K562 (cell line): Measurements from ENCODE around the gene MED29. TPM values are rescaled to one million over a fixed set of nuclear protein-coding genes. Genes with fewer than 3 reads are reported as not detected.

Experiments used
- BRF1 ChIP-seq: IDR thresholded peaks from 3 replicates; pipeline ENCODE4 v1.6.1; 2011; ENCODE audit warnings: borderline replicate concordance, mild to moderate bottlenecking; ENCODE audit not compliant: insufficient read length; ENCODE audit errors: extremely low read depth
- FOXA3 ChIP-seq, 2 experiments: fragments of 450-650 bp in 1 of 2; sonication (generic) in 1 of 2; formaldehyde crosslinking; IDR thresholded peaks in 1 of 2; conservative IDR thresholded peaks in 1 of 2; 2 replicates each; pipeline versions ENCODE4 v1.4.0 to v1.8.0; 2020 to 2022; ENCODE audit warnings: mild to moderate bottlenecking in 2 of 2, missing genetic modification reagents in 1 of 2
- ILK ChIP-seq: fragments of 450-650 bp; IDR thresholded peaks from 2 replicates; pipeline ENCODE4 v1.6.1; 2016; ENCODE audit warnings: missing genetic modification characterization, low read depth, mild to moderate bottlenecking, missing compliant biosample characterization, moderate library complexity, borderline replicate concordance
- MCM3 ChIP-seq: fragments of 450-650 bp; IDR thresholded peaks from 2 replicates; pipeline ENCODE4 v1.6.1; 2016
- PML ChIP-seq: IDR thresholded peaks from 2 replicates; pipeline ENCODE4 v1.6.1; 2012; ENCODE audit warnings: low read length, inconsistent platforms
- TBP ChIP-seq: optimal IDR thresholded peaks from 2 replicates; pipeline ENCODE3; 2011; ENCODE audit warnings: low read depth, low read length, improper control_type of control experiment
- TCFL5 ChIP-seq: fragments of 250-450 bp; sonication (Bioruptor Pico); conservative IDR thresholded peaks from 2 replicates; pipeline ENCODE4 v1.6.1; 2021; ENCODE audit warnings: mild to moderate bottlenecking, moderate library complexity, matching md5 sums
- polyA plus RNA-seq, 8 experiments: library from polyadenylated mRNA; depleted of rRNA in 4 of 8; stranded (reverse) in 5 of 8; unstranded in 3 of 8; fragments of >200 nt; fragmentation: Nextera tagmentation in 2 of 8; fragmentation: Illumina TruSeq in 1 of 8; extraction: Ambion mirVana in 2 of 8; extraction: Trizol in 1 of 8; gene quantifications; 2 replicates each; pipeline versions ENCODE4 v1.2.1 to v1.2.3, GENCODE V29; 2011 to 2014; ENCODE audit warnings: inconsistent platforms in 1 of 8, missing spikeins in 1 of 8
- total RNA-seq, 7 experiments: library from RNA; depleted of rRNA in 6 of 7; stranded (reverse); fragments of >200 nt in 6 of 7; fragmentation: Illumina TruSeq in 2 of 7; extraction: Trizol in 2 of 7; gene quantifications; 2 replicates each; pipeline versions ENCODE4 v1.2.1 to v1.2.3, GENCODE V29; 2011 to 2021; ENCODE audit warnings: low replicate concordance in 1 of 7
- TF ChIP-seq, protein P1 (sequence below): fragments of 200-800 bp; sonication (Bioruptor generic); IDR thresholded peaks from 2 replicates; pipeline ENCODE4 v1.6.1; 2016; ENCODE audit warnings: missing genetic modification characterization, missing compliant biosample characterization
- TF ChIP-seq, protein P2 (sequence below): fragments of 450-650 bp; formaldehyde crosslinking; IDR thresholded peaks from 2 replicates; pipeline ENCODE4 v1.4.0; 2022; ENCODE audit warnings: missing genetic modification characterization
- TF ChIP-seq, protein P3 (sequence below): fragments of 200-800 bp; sonication (Bioruptor generic); IDR thresholded peaks from 2 replicates; pipeline ENCODE4 v1.6.1; 2017; ENCODE audit warnings: missing genetic modification characterization, missing compliant biosample characterization
- TF ChIP-seq, protein P4 (sequence below): IDR thresholded peaks from 2 replicates; pipeline ENCODE4 v1.6.1; 2016; ENCODE audit warnings: missing genetic modification characterization, missing compliant biosample characterization
- TF ChIP-seq, protein P5 (sequence below): fragments of 450-650 bp; IDR thresholded peaks from 2 replicates; pipeline ENCODE4 v1.6.1; 2016; ENCODE audit warnings: low read depth, mild to moderate bottlenecking, moderate library complexity

MED29 gene
- total and polyA plus RNA-seq, 9 of the 15 experiments (the other 6 are each of a cell fraction or from before 2014, with no cell fraction given), result 1.8 to 22.6 (median 12.4) TPM

DNA sequence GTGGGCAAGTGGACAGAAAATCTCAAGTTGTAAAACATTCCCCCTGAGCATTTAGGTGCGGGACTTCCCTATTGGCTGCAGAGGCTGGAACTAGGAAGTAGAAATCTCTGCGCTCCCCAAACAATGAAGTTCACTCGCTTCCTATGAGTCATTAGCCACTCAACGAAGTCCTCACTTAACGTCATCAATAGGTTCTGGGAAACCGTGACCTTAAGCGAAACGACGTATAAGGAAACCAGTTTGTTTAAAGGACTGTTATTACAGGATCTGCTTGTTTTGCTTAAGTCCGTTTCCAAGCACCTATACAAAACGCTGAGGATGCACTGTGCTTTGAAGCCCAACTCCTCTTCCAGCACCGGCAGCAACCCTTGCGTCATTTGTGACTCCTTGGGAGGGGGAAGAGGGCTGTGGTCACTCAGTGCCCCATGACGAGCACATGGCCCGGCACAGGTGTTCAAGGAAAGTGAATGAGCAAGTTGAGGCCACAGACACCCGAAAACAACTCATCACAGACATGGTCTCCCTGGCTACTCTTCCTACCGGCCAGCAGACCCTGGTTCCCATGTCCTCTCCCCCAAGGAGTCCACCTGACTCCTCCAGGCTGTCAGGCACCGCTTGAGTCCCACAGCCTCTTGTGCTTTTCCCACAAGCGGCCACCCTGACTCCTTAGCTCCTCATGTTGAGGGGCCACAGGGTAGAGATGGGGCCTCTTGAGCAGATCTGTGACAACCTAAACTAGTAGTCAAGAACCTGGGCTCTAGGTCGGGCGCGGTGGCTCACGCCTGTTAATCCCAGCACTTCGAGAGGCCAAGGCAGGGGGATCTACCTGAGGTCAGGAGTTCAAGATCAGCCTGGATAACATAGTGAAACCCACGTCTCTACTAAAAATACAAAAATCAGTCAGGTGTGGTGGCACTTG, 39.8 kb downstream of the MED29 start (continued):
- TF ChIP-seq, protein P1, sequence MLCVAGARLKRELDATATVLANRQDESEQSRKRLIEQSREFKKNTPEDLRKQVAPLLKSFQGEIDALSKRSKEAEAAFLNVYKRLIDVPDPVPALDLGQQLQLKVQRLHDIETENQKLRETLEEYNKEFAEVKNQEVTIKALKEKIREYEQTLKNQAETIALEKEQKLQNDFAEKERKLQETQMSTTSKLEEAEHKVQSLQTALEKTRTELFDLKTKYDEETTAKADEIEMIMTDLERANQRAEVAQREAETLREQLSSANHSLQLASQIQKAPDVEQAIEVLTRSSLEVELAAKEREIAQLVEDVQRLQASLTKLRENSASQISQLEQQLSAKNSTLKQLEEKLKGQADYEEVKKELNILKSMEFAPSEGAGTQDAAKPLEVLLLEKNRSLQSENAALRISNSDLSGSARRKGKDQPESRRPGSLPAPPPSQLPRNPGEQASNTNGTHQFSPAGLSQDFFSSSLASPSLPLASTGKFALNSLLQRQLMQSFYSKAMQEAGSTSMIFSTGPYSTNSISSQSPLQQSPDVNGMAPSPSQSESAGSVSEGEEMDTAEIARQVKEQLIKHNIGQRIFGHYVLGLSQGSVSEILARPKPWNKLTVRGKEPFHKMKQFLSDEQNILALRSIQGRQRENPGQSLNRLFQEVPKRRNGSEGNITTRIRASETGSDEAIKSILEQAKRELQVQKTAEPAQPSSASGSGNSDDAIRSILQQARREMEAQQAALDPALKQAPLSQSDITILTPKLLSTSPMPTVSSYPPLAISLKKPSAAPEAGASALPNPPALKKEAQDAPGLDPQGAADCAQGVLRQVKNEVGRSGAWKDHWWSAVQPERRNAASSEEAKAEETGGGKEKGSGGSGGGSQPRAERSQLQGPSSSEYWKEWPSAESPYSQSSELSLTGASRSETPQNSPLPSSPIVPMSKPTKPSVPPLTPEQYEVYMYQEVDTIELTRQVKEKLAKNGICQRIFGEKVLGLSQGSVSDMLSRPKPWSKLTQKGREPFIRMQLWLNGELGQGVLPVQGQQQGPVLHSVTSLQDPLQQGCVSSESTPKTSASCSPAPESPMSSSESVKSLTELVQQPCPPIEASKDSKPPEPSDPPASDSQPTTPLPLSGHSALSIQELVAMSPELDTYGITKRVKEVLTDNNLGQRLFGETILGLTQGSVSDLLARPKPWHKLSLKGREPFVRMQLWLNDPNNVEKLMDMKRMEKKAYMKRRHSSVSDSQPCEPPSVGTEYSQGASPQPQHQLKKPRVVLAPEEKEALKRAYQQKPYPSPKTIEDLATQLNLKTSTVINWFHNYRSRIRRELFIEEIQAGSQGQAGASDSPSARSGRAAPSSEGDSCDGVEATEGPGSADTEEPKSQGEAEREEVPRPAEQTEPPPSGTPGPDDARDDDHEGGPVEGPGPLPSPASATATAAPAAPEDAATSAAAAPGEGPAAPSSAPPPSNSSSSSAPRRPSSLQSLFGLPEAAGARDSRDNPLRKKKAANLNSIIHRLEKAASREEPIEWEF (CRISPR knock-in tag), result no peak
- TF ChIP-seq BRF1 (no peak), ILK (no peak), PML (peak; percentile 54; the same call in 1 of the 2 replicates), TBP (no peak), MCM3 (no peak), TCFL5 (CRISPR knock-in tag) (no peak), FOXA3 (CRISPR knock-in tag; conservative IDR thresholded peaks at IDR 0.05 in 1 of 2, IDR thresholded peaks at IDR 0.05 in 1 of 2) (no peak)
- TF ChIP-seq, protein P2, sequence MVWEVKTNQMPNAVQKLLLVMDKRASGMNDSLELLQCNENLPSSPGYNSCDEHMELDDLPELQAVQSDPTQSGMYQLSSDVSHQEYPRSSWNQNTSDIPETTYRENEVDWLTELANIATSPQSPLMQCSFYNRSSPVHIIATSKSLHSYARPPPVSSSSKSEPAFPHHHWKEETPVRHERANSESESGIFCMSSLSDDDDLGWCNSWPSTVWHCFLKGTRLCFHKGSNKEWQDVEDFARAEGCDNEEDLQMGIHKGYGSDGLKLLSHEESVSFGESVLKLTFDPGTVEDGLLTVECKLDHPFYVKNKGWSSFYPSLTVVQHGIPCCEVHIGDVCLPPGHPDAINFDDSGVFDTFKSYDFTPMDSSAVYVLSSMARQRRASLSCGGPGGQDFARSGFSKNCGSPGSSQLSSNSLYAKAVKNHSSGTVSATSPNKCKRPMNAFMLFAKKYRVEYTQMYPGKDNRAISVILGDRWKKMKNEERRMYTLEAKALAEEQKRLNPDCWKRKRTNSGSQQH (CRISPR knock-in tag), result 0 out of 2 replicates have a peak, but pooled peaks have one; percentile 13
- TF ChIP-seq, protein P3, sequence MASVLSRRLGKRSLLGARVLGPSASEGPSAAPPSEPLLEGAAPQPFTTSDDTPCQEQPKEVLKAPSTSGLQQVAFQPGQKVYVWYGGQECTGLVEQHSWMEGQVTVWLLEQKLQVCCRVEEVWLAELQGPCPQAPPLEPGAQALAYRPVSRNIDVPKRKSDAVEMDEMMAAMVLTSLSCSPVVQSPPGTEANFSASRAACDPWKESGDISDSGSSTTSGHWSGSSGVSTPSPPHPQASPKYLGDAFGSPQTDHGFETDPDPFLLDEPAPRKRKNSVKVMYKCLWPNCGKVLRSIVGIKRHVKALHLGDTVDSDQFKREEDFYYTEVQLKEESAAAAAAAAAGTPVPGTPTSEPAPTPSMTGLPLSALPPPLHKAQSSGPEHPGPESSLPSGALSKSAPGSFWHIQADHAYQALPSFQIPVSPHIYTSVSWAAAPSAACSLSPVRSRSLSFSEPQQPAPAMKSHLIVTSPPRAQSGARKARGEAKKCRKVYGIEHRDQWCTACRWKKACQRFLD (CRISPR knock-in tag), result peak; percentile 57; the same call in 1 of the 2 replicates
- TF ChIP-seq, protein P4, sequence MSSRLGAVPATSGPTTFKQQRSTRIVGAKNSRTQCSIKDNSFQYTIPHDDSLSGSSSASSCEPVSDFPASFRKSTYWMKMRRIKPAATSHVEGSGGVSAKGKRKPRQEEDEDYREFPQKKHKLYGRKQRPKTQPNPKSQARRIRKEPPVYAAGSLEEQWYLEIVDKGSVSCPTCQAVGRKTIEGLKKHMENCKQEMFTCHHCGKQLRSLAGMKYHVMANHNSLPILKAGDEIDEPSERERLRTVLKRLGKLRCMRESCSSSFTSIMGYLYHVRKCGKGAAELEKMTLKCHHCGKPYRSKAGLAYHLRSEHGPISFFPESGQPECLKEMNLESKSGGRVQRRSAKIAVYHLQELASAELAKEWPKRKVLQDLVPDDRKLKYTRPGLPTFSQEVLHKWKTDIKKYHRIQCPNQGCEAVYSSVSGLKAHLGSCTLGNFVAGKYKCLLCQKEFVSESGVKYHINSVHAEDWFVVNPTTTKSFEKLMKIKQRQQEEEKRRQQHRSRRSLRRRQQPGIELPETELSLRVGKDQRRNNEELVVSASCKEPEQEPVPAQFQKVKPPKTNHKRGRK (tag), result no peak
- TF ChIP-seq, protein P5, sequence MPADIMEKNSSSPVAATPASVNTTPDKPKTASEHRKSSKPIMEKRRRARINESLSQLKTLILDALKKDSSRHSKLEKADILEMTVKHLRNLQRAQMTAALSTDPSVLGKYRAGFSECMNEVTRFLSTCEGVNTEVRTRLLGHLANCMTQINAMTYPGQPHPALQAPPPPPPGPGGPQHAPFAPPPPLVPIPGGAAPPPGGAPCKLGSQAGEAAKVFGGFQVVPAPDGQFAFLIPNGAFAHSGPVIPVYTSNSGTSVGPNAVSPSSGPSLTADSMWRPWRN, result 0 out of 2 replicates have a peak, but pooled peaks have one; percentile 10
